PFSK-1 (cell line): Measurements from ENCODE around the gene OFD1.

Experiments used
- FOXP2 ChIP-seq: optimal IDR thresholded peaks from 2 replicates; pipeline ENCODE3; 2011; ENCODE audit warnings: borderline replicate concordance, control low read depth, inconsistent platforms; ENCODE audit not compliant: insufficient read depth; ENCODE audit errors: extremely low read length, extremely low read depth
- POLR2AphosphoS5 ChIP-seq: IDR thresholded peaks from 2 replicates; pipeline ENCODE4 v1.6.1; 2012; ENCODE audit warnings: low read depth, mild to moderate bottlenecking, control low read depth, low read length, moderate library complexity
- REST ChIP-seq, 2 experiments: IDR thresholded peaks; 2 replicates each; pipeline versions ENCODE4 v1.6.1 to v1.8.0; 2011 to 2012; ENCODE audit warnings: low read depth in 2 of 2, low read length in 2 of 2, control low read depth in 1 of 2, inconsistent platforms in 1 of 2, mild to moderate bottlenecking in 1 of 2, moderate library complexity in 1 of 2; ENCODE audit not compliant: insufficient read depth in 1 of 2
- SIN3A ChIP-seq: IDR thresholded peaks from 2 replicates; pipeline ENCODE4 v1.6.1; 2012; ENCODE audit warnings: mild to moderate bottlenecking, low read length, moderate library complexity, borderline replicate concordance; ENCODE audit not compliant: insufficient read depth
- TAF1 ChIP-seq: IDR thresholded peaks from 2 replicates; pipeline ENCODE4 v1.6.1; 2012; ENCODE audit warnings: low read length, control low read depth, borderline replicate concordance; ENCODE audit not compliant: insufficient read depth

Gene OFD1

DNA sequence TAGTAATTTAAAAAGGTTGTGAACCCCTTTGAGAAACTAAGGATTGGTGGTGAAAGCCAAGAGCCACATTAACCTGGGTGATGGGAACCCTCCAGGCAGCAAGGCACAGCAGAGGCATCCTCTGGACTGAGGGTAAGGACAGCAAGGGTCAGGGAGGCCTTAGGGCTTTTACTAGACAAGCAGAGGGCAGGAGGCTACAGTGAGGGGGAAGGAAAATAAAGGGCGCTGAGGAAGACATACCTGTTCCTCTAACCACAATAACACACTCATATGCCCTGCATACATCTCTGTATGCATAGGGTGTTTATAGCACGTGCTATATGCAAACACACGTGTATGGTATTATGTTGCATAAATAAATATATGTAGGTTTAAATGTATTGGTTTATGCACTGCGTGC lies 63.6 kb downstream of the OFD1 start:
- TF ChIP-seq TAF1 (no peak), FOXP2 (no peak), POLR2AphosphoS5 (no peak)

DNA sequence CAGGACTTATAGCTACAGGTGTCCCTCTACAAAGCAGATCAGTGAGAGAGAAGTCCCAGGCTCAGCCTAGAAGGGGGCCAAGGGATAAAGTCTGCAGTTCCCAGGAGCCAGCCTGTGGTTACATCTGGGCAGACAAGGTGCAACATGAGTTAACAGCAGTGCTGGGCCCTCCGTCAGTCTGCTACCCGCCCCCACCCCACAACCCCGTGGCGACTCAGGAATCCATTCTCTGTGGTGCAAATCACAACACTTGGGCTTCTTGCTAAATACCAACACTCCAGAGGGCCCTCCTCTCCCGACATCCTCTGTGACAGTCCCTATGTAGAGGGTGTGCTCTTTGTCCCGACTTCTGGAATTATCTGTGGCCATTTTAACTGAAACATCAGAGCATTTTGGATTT lies 68.6 kb downstream of the OFD1 start:
- no peak for TF ChIP-seq POLR2AphosphoS5
- TF ChIP-seq TAF1 = no peak
- TF ChIP-seq FOXP2 = no peak
- no peak for TF ChIP-seq REST (IDR thresholded peaks at IDR 0.05; ENCODE audit: insufficient read depth in 1 of 2, low read depth in 2 of 2, low read length in 2 of 2)

DNA sequence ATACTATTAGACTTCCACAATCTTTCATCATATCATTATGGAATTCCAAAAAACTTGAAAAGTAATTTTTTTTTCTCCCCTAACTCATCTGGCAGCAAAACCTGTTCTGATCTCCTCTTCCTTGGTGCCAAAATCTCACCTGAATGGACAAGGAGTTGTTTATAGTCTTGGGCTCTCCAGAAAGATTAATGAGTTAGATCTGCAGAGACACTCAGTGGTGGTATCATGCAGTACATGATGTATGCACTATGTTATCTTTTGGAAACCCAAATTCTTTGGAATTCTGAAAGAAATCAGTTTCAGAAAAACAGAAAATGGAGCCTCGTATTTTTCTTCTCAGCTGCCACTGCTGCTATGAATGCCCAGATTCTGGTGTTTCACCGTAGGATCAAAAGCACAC lies 70.7 kb downstream of the OFD1 start:
- TF ChIP-seq REST (IDR thresholded peaks at IDR 0.05; ENCODE audit: insufficient read depth in 1 of 2, low read depth in 2 of 2, low read length in 2 of 2) (no peak), SIN3A (no peak), FOXP2 (no peak), TAF1 (no peak), POLR2AphosphoS5 (no peak)

- TF ChIP-seq POLR2AphosphoS5 (no peak), REST (IDR thresholded peaks at IDR 0.05; ENCODE audit: insufficient read depth in 1 of 2, low read depth in 2 of 2, low read length in 2 of 2) (no peak)
These were observed 73.7 kb downstream of the OFD1 start for GRCh38 chrX:13808293-13808692.

DNA sequence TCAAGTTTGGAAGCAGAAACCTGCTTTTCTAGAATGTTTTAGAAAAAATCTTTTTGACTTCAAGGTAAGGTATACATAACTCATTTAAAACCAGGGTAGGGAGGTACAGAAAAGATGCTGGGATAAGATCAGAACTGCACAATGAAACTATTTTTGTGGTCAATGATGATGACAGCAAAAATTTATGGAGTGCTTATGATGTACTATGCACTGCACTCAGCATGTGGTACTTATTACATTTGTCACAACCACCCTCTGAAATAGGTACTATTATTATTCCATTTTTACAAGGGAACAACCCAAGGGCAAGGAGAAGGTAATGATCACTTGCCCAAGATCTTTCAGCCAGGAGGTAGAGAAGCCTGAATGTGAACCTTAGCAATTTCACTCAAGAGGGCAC lies 74.3 kb downstream of the OFD1 start:
- TF ChIP-seq POLR2AphosphoS5 (no peak), SIN3A (no peak), TAF1 (no peak), FOXP2 (no peak), REST (IDR thresholded peaks at IDR 0.05; ENCODE audit: insufficient read depth in 1 of 2, low read depth in 2 of 2, low read length in 2 of 2) (no peak)
